ENCODE measurements around the gene WDR75. TPM values are rescaled to one million over a fixed set of nuclear protein-coding genes. Genes with fewer than 3 reads are reported as not detected.

The WDR75 gene
- polyA plus RNA-seq, 1 donor (not counting 4 experiments of a cell fraction or from before 2014, with no cell fraction given) = 60.4 TPM

DNA sequence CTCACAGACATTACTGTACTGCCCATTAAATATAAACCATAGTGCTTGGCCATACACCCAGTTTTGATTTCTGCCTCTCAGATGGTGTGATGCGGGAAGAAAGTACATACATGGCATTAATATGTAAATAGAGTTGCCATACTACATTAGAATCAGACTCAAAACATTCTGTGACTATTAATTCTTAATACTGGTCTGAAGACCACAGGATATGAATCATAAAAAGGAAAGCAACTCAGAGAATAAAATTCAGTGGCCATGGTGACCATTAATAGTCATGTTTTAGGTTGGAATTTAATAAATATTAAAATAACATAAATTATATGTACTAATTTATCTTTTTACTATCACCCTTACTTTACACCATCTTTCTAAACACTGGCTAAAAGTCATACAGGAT lies 33.0 kb upstream of the WDR75 start:
- Histone ChIP-seq H3K4me2 (ENCODE audit: control insufficient read depth, extremely low read depth, insufficient read depth, low read depth, low read length) (no peak overlapping the region), H3K36me3 (ENCODE audit: control insufficient read depth in 2 of 2, extremely low read depth in 1 of 2, insufficient read depth in 2 of 2, low read length in 2 of 2) (no peaks in the 10 kb centered on the region), H4K20me1 (ENCODE audit: control insufficient read depth, extremely low read depth, insufficient read depth, low read length) (no peaks in the 10 kb centered on the region), H3K4me3 (ENCODE audit: control insufficient read depth in 2 of 3, extremely low read depth in 1 of 3, insufficient read depth in 2 of 3, low read depth in 1 of 3, low read length in 3 of 3) (no peak overlapping the region), H3K27ac (ENCODE audit: control insufficient read depth, insufficient read depth, low read length) (no peak overlapping the region), H3K9me3 (ENCODE audit: control insufficient read depth, low read depth, low read length) (no peaks in the 10 kb centered on the region), H3K4me1 (ENCODE audit: control insufficient read depth, extremely low read depth, insufficient read depth, low read length) (peaks cover 12% of the 10 kb centered on the region), H3K79me2 (ENCODE audit: control insufficient read depth, insufficient read depth, low read length) (no peaks in the 10 kb centered on the region), H3K27me3 (ENCODE audit: control insufficient read depth, extremely low read depth, insufficient read depth, low read length) (no peaks in the 10 kb centered on the region), H3K9ac (ENCODE audit: control insufficient read depth, extremely low read depth, insufficient read depth, low read length) (no peak overlapping the region), H2AFZ (ENCODE audit: control insufficient read depth, low read length) (no peak overlapping the region), H3K9me1 (ENCODE audit: control insufficient read depth, extremely low read depth, insufficient read depth, low read length) (no peaks in the 10 kb centered on the region)
- DNase-seq (ENCODE audit: low read depth, low spot score) = no peak
- dilution Hi-C loops (cut with MboI; ENCODE audit: extremely low pct_ligation_motif_present, low sequenced_read_pairs) = no loop called here
- FAIRE-seq = no peak
- TF ChIP-seq, protein P1, sequence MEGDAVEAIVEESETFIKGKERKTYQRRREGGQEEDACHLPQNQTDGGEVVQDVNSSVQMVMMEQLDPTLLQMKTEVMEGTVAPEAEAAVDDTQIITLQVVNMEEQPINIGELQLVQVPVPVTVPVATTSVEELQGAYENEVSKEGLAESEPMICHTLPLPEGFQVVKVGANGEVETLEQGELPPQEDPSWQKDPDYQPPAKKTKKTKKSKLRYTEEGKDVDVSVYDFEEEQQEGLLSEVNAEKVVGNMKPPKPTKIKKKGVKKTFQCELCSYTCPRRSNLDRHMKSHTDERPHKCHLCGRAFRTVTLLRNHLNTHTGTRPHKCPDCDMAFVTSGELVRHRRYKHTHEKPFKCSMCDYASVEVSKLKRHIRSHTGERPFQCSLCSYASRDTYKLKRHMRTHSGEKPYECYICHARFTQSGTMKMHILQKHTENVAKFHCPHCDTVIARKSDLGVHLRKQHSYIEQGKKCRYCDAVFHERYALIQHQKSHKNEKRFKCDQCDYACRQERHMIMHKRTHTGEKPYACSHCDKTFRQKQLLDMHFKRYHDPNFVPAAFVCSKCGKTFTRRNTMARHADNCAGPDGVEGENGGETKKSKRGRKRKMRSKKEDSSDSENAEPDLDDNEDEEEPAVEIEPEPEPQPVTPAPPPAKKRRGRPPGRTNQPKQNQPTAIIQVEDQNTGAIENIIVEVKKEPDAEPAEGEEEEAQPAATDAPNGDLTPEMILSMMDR (optimal IDR thresholded peaks at IDR 0.05 in 1 of 3, IDR thresholded peaks at IDR 0.05 in 1 of 3, conservative IDR thresholded peaks at IDR 0.05 in 1 of 3; ENCODE audit: extremely low read depth in 1 of 3, insufficient read depth in 2 of 3, low read length in 3 of 3) = no peak
- TF ChIP-seq EZH2 (IDR thresholded peaks at IDR 0.05; ENCODE audit: low read length) = no peak

DNA sequence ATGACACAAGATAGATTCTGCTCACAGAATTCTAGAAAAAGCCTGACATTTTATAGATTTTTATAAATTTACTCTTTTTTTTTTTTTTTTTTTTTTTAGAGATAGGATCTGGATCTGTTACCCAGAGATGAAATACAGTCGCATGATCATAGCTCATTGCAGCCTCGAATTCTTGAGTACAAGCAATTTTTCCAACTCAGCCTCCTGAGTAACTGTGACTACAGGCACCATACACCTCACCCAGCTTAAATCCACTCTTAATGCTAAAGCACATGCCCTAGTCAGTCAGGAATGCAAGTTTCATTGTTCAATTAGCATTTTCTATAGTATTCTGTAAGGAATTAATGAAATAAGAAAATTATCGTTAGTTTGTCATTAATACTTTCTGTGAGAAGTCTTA lies 32.1 kb upstream of the WDR75 start:
- no peak overlapping the region for H2AFZ ChIP-seq (ENCODE audit: control insufficient read depth, low read length)
- no peaks in the 10 kb centered on the region for H3K9me3 ChIP-seq (ENCODE audit: control insufficient read depth, low read depth, low read length)
- no peak overlapping the region for H3K4me3 ChIP-seq (ENCODE audit: control insufficient read depth in 2 of 3, extremely low read depth in 1 of 3, insufficient read depth in 2 of 3, low read depth in 1 of 3, low read length in 3 of 3)
- H3K9me1 ChIP-seq (ENCODE audit: control insufficient read depth, extremely low read depth, insufficient read depth, low read length) = no peaks in the 10 kb centered on the region
- H3K79me2 ChIP-seq (ENCODE audit: control insufficient read depth, insufficient read depth, low read length) = no peaks in the 10 kb centered on the region
- H3K4me1 ChIP-seq (ENCODE audit: control insufficient read depth, extremely low read depth, insufficient read depth, low read length) = peaks cover 12% of the 10 kb centered on the region
- H3K9ac ChIP-seq (ENCODE audit: control insufficient read depth, extremely low read depth, insufficient read depth, low read length) = no peak overlapping the region
- FAIRE-seq (no peak), DNase-seq (ENCODE audit: low read depth, low spot score) (no peak)
- no peaks in the 10 kb centered on the region for H3K27me3 ChIP-seq (ENCODE audit: control insufficient read depth, extremely low read depth, insufficient read depth, low read length)
- no peaks in the 10 kb centered on the region for H3K36me3 ChIP-seq (ENCODE audit: control insufficient read depth in 2 of 2, extremely low read depth in 1 of 2, insufficient read depth in 2 of 2, low read length in 2 of 2)
- no peaks in the 10 kb centered on the region for H4K20me1 ChIP-seq (ENCODE audit: control insufficient read depth, extremely low read depth, insufficient read depth, low read length)
- H3K4me2 ChIP-seq (ENCODE audit: control insufficient read depth, extremely low read depth, insufficient read depth, low read depth, low read length) = no peak overlapping the region
- H3K27ac ChIP-seq (ENCODE audit: control insufficient read depth, insufficient read depth, low read length) = no peak overlapping the region
- dilution Hi-C loops (cut with MboI; ENCODE audit: extremely low pct_ligation_motif_present, low sequenced_read_pairs) = no loop called here
- TF ChIP-seq, protein P1 (optimal IDR thresholded peaks at IDR 0.05 in 1 of 3, IDR thresholded peaks at IDR 0.05 in 1 of 3, conservative IDR thresholded peaks at IDR 0.05 in 1 of 3; ENCODE audit: extremely low read depth in 1 of 3, insufficient read depth in 2 of 3, low read length in 3 of 3) = no peak
- no peak for TF ChIP-seq EZH2 (IDR thresholded peaks at IDR 0.05; ENCODE audit: low read length)
